ENCODE measurements around the gene EFNA5. TPM values are rescaled to one million over a fixed set of nuclear protein-coding genes. Genes with fewer than 3 reads are reported as not detected.
A peak's percentile ranks its signal among the peaks of the same experiment; 100 is the strongest.

Gene EFNA5
- total RNA-seq, 1 experiment from 2014 or later = 0.54 TPM

DNA sequence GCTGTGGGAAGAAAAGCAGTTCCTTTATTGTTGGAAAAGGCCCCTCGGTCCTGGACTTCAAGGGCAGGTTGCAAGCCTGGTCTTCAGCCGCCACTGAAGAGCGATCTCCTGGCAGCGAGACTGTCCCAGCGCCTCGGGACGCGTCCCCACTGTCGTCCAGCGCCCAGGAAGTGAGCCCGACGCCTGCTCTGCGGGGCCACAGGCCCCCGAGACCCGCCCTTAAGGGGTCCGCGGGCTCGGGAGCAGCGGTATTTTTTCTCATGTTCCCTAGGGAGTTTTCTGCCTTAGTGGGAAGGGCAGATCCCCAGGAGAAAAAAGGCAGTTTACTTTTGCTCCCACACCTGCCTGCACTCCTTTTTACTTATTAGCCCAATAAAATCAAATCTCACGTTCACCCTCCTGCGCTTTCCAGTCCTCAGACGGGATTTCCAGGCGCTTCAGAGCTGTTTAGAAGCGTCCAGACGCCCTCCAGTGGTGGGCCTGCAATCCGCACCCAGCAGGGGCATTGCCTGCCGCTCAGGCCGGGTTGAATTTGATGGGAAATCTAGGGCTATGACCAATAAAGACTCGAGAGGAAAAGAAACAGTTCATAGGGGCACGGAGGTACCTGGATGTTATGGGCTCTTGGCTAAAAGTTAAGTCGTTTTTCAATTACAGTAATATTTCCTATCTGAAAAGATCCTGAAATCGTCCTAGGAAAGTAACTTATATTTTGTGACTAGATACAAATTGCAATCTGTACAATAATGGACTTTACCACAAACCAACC, 2.8 kb upstream of the EFNA5 start:
- in situ Hi-C loops (cut with HindIII; ENCODE audit: low sequenced_read_pairs) = no loop called here
- DNase-seq (ENCODE audit: low spot score) = peak; percentile 89

GRCh38 chr5:107673039-107673367, 2.3 kb upstream of the EFNA5 start:
- in situ Hi-C loops (cut with HindIII; ENCODE audit: low sequenced_read_pairs) = no loop called here
- no peak for DNase-seq (ENCODE audit: low spot score)

GRCh38 chr5:107672211-107673038, 1.7 kb upstream of the EFNA5 start:
- peak; percentile 81 for DNase-seq (ENCODE audit: low spot score)
- in situ Hi-C loops (cut with HindIII; ENCODE audit: low sequenced_read_pairs) = no loop called here

- in situ Hi-C loops (cut with HindIII; ENCODE audit: low sequenced_read_pairs) = no loop called here
- DNase-seq (ENCODE audit: low spot score) = peak; percentile 36
Observed at GRCh38 chr5:107671742-107672210, 1.0 kb upstream of the EFNA5 start.

GRCh38 chr5:107670087-107670931, 428 bp downstream of the EFNA5 start:
- in situ Hi-C loops (cut with HindIII; ENCODE audit: low sequenced_read_pairs) = no loop called here
- no peak for DNase-seq (ENCODE audit: low spot score)

GRCh38 chr5:107669096-107670031, 1.4 kb downstream of the EFNA5 start:
- in situ Hi-C loops (cut with HindIII; ENCODE audit: low sequenced_read_pairs) = no loop called here
- peak; percentile 40 for DNase-seq (ENCODE audit: low spot score)

DNA sequence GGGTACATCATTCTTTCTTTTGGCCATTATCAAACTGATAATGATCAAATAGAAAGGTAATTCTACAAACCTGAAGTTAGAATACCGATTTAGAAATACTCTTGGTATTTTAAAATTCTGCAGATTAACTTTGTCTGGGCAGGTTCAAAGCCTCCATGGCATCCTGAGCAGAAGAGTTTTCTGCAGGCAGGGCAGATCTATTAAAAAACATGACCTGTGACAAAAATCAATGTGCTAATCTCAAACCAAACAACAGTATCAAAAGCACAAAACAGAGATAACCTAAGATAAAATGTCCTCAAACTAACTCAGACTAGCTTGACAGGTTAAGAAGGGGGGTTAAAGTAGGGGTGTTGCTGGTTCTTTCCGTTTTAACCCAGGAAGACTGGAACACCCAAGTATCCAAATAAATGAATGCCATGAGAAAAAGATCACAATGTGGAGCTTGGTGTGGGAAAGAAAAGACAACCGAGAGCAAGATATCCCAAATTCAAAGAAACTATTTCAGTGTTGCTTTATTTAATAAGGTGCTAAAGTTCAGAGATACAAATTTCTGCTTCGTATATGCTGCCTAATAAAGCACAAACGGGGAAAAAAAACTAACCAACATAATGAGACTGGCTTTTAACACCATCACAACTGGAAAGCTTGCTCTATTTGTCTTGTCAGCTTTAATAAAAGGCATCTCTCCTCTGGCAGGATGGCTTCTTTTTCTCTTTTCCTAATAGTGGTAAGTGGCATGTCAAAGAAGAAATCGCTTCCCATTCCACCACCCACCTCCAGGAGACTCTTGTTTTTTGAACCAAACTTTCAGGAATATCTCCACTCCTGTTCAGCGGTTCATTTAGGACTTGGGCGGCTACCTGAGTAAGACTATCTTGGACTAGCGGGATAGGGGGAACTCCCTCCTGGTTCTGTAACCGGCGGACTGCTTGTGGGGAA, 2.3 kb downstream of the EFNA5 start:
- DNase-seq (ENCODE audit: low spot score) = peak; percentile 50
- in situ Hi-C loops (cut with HindIII; ENCODE audit: low sequenced_read_pairs) = no loop called here

DNA sequence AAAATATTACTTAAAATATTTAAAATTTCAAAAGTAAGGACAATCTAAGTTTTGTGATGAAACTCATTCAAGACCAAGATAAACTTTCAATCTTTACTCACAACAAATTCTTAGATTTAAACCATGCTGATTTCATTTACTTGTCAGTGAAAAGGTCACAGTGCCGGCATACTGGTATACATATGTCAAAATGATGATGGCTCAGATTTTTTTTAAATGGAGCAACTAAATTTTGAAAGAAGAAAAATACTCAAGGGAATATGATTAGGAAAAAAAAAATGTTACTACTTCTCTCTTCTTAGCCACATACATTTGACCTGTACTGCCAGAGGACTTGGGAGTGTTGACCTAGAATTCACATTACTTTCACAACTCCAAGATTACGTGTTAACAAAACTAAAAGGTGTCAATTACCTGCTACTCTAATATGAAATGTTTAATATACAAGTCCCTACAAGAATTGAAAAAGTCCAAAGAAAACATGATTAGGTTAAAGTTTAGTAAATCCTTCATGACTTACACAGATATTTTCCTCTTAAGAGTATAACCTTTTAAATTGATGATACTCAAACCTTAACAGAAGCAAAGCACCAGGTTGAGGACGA, 4.6 kb downstream of the EFNA5 start:
- in situ Hi-C loops (cut with HindIII; ENCODE audit: low sequenced_read_pairs) = no loop called here
- no peak for DNase-seq (ENCODE audit: low spot score)

- in situ Hi-C loops (cut with HindIII; ENCODE audit: low sequenced_read_pairs) = no loop called here
- peak; percentile 24 for DNase-seq (ENCODE audit: low spot score)
Observed at GRCh38 chr5:107665036-107665570, 5.6 kb downstream of the EFNA5 start.

DNA sequence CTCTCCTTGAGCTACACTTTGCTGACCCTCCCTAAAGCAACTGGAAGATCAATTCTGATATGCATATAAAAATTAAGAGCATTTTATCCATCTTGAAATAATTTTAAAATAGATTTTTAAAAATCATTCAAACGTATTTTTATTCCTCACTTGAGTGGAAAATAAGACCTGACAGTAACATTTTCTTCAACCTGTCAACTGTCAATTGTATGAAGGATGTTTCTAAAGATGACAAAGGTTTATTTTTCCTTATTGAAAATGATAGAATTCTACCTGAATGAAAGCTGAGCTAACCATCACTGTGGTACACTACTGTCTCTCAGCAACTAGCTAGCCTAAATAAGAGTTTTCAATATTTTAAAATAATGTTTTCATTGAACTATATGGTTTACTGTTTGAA, 7.0 kb downstream of the EFNA5 start:
- in situ Hi-C loops (cut with HindIII; ENCODE audit: low sequenced_read_pairs) = no loop called here

GRCh38 chr5:107661650-107662044, 9.1 kb downstream of the EFNA5 start:
- no peak for DNase-seq (ENCODE audit: low spot score)
- in situ Hi-C loops (cut with HindIII; ENCODE audit: low sequenced_read_pairs) = no loop called here

More for the DNA sequence above, 7.0 kb downstream of the EFNA5 start:
- no peak for DNase-seq (ENCODE audit: low spot score)

GRCh38 chr5:107661038-107661649, 9.6 kb downstream of the EFNA5 start:
- in situ Hi-C loops (cut with HindIII; ENCODE audit: low sequenced_read_pairs) = no loop called here
- DNase-seq (ENCODE audit: low spot score) = no peak

DNA sequence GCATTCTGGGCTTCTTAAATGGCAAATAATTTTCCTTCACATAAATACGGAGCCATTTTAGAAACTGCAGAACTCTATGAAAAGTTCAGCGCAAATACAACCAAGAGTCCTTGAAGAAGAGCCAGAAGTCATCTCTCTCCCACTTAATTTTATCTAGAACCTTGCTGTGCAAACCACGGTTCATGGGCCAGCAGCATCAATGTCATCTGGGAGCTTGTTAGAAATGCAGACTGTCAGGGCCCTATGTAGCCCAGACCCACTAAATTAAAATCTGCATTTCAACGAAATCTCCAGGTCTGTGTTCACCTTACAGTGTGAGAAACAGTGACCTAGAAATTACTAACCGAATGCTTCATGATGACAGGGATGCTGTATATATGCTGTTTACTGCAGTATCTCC, 12.2 kb downstream of the EFNA5 start:
- no peak for DNase-seq (ENCODE audit: low spot score)
- in situ Hi-C loops (cut with HindIII; ENCODE audit: low sequenced_read_pairs) = no loop called here

DNA sequence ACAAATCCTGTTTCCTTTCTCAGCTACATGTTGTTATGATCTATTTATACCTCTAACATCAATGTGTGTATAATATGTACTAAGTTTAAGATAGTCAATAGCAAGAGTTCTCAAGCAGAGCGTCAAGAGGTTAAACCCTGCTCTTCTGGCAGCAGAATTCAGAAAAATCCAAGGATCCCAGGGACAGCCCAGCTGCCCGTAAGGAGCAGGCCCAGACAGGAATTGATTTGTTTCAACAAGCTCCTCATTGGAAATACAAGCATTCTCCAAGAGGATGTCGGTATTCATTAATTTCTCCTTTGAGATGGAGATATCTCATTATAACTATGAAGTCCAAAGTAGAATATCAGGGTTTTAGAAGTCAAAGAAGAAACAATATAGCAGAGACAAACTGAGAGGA, 14.9 kb downstream of the EFNA5 start:
- DNase-seq (ENCODE audit: low spot score) = peak; percentile 57
- in situ Hi-C loops (cut with HindIII; ENCODE audit: low sequenced_read_pairs) = no loop called here

- DNase-seq (ENCODE audit: low spot score) = no peak
- in situ Hi-C loops (cut with HindIII; ENCODE audit: low sequenced_read_pairs) = no loop called here
Observed at GRCh38 chr5:107654827-107655226, 15.9 kb downstream of the EFNA5 start.

DNA sequence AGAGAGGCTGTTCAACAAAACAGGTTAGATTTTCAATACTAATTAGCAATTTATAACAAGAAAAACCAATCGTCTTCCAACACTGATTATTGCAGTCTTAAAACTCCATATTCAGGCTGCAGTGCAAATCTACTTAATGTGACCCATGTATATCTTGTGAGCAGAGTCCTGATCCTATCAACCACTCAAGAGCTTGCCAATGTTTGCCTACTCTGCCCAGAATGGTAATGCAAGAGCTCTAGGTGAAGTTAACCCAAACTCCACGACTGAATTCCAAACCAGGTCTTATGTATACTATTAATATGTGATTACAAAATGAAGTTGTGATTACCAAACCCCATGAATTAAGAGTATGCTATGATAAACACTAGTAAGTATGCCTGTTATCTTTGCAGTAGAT, 17.1 kb downstream of the EFNA5 start:
- in situ Hi-C loops (cut with HindIII; ENCODE audit: low sequenced_read_pairs) = no loop called here
- DNase-seq (ENCODE audit: low spot score) = no peak

Data from G401 (cell line).